GM06990 (cell line): ENCODE measurements around the gene ABHD17B.

Experiments used
- DNase-seq: peaks from one replicate; pipeline ENCODE4 v3.0.0-alpha.2; 2011; ENCODE audit not compliant: insufficient read length; ENCODE audit errors: extremely low read depth
- H3K27me3 ChIP-seq: replicated peaks from 2 replicates; pipeline ENCODE4 v1.6.0; 2011; ENCODE audit warnings: low read length; ENCODE audit not compliant: control insufficient read depth, insufficient read depth
- H3K36me3 ChIP-seq: 2 replicates; pipeline ENCODE4 v1.5.1; 2011; ENCODE audit warnings: low read length; ENCODE audit not compliant: control insufficient read depth, insufficient read depth
- H3K4me3 ChIP-seq: replicated peaks from 2 replicates; pipeline ENCODE4 v1.5.1; 2011; ENCODE audit warnings: low read depth, mild to moderate bottlenecking, control low read depth, low read length
- TF ChIP-seq, protein P1 (sequence below): IDR thresholded peaks from 2 replicates; pipeline ENCODE4 v1.5.1; 2011; ENCODE audit warnings: low read length, control low read depth, mild to moderate bottlenecking, inconsistent platforms; ENCODE audit not compliant: insufficient read depth, poor library complexity, severe bottlenecking

Gene ABHD17B

DNA sequence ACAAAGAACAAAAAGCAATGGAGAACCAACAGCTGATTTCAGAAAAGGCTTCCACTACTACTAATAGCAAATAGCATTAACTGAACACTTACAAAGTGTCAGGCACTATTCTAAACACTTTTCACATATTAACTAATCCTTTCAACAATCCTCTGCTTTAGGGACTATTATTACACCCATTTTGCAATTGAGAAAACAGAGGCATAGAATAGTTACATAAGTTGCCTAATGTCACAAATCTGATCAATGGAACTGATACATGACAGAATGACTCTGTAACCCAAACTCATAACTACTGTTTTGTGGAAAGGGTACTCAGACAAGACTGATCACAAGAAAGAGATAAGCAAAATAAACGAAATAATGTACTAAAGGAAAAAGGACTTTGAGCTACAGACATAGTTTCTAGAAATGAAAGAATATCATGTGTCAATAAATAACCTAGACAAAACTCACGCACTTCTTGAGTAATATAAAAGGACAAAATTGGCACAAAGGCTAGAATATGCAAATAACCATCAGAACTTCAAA lies 31.3 kb downstream of the ABHD17B start:
- Histone ChIP-seq H3K27me3 (no peaks in the 10 kb centered on the region), H3K4me3 (no peak overlapping the region), H3K36me3 (no peaks in the 10 kb centered on the region)
- TF ChIP-seq, protein P1, sequence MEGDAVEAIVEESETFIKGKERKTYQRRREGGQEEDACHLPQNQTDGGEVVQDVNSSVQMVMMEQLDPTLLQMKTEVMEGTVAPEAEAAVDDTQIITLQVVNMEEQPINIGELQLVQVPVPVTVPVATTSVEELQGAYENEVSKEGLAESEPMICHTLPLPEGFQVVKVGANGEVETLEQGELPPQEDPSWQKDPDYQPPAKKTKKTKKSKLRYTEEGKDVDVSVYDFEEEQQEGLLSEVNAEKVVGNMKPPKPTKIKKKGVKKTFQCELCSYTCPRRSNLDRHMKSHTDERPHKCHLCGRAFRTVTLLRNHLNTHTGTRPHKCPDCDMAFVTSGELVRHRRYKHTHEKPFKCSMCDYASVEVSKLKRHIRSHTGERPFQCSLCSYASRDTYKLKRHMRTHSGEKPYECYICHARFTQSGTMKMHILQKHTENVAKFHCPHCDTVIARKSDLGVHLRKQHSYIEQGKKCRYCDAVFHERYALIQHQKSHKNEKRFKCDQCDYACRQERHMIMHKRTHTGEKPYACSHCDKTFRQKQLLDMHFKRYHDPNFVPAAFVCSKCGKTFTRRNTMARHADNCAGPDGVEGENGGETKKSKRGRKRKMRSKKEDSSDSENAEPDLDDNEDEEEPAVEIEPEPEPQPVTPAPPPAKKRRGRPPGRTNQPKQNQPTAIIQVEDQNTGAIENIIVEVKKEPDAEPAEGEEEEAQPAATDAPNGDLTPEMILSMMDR, result no peak
- DNase-seq, result no peak

DNA sequence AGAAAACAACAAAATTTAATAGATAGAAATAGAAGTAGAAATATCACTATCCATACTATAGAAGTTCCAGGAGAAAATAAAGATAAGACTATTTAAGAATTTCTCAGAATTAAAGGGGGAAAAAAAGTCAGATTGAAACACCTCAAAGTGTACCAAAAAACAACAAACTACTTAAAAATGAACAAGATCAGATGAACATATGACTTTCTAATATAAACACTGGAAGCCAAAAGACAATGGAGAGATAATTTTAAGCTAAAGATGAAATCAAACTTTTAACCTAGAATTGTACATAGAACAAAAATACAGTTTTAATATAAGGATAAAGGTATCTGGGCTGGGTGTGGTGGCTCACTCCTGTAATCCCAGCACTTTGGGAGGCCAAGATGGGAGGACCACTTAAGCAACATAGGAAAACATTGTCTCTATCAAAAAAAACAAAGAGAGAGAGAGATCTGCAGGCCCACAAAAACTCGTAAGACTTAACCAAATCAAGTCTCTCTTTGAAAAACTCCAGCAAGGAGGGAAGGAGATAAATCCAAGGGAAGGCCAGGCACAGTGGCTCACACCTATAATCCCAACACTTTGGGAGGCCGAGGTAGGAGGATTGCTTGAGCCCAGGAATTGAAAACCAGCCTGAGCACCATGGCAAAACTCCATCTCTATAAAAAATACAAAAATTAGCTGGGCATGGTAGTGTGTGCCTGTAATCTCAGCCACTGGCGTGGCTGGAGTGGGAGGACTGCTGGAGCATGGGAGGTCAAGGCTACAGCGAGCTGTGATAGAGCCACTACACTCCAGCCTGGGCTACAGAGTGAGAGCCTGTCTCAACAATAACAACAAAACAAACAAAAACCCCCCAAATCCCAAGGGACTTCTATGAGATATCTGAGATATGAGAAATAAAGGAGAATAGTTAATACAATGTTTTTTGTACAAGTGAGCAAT lies 32.4 kb downstream of the ABHD17B start:
- DNase-seq, result no peak
- TF ChIP-seq, protein P1, result no peak
- no peaks in the 10 kb centered on the region for H3K36me3 ChIP-seq
- H3K27me3 ChIP-seq, result no peaks in the 10 kb centered on the region
- no peak overlapping the region for H3K4me3 ChIP-seq

GRCh38 chr9:71876829-71877228 lies 34.2 kb downstream of the ABHD17B start:
- H3K27me3 ChIP-seq, result no peaks in the 10 kb centered on the region
- H3K36me3 ChIP-seq, result no peaks in the 10 kb centered on the region
- H3K4me3 ChIP-seq, result no peak overlapping the region
- no peak for DNase-seq
- TF ChIP-seq, protein P1, result no peak

DNA sequence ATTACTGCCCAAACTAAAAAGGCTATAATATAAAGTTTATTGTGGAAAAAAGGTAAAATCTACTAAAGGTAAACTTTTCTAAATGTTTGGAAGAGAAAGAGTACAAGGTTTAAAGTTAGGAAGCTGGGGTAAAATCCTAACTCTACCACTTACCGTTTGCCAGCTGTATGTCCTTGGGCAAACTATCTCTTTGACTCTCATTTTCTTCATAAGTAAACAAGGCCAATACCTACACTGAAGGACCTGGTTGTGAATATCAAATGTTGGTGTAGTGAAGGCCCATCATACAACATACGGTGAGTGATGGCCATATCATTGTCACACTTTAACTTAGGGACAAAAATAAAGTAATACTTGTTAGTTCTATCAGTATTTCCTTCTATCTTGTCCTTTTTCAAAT lies 34.9 kb downstream of the ABHD17B start:
- TF ChIP-seq, protein P1, result no peak
- no peak overlapping the region for H3K4me3 ChIP-seq
- no peaks in the 10 kb centered on the region for H3K36me3 ChIP-seq
- no peak for DNase-seq
- no peaks in the 10 kb centered on the region for H3K27me3 ChIP-seq

DNA sequence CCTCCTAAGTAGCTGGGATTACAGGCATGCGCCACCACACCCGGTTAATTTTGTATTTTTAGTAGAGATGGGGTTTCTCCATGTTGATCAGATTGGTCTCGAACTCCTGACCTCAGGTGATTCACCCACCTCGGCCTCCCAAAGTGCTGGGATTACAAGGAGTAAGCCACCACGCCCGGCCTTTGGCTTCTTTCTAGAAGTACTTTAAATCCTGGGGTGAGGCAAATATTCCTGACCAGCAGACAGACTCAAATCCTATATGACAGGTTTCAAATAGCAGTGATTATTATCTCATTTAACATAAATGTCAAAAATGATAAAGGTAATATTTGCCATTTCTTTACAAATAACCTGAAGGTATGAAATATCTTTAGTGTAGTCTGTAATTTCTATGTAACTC lies 35.6 kb downstream of the ABHD17B start:
- Histone ChIP-seq H3K36me3 (no peaks in the 10 kb centered on the region), H3K27me3 (no peaks in the 10 kb centered on the region), H3K4me3 (no peak overlapping the region)
- no peak for DNase-seq
- TF ChIP-seq, protein P1, result no peak
